NCI-H146 treated with DMSO at 0.1 percent for 48 hours (cell line): ENCODE measurements around the gene UQCC2.

Experiments used
- DNase-seq: peaks from one replicate; lab custom pipeline; 2025; ENCODE audit not compliant: unreplicated experiment; lab: John Stamatoyannopoulos, UW

Gene UQCC2

GRCh38 chr6:33744001-33744848 lies 32.7 kb upstream of the UQCC2 start:
- peak; percentile 86 for DNase-seq

- no peak for DNase-seq
Measured at GRCh38 chr6:33742837-33743236, 31.3 kb upstream of the UQCC2 start.

DNA sequence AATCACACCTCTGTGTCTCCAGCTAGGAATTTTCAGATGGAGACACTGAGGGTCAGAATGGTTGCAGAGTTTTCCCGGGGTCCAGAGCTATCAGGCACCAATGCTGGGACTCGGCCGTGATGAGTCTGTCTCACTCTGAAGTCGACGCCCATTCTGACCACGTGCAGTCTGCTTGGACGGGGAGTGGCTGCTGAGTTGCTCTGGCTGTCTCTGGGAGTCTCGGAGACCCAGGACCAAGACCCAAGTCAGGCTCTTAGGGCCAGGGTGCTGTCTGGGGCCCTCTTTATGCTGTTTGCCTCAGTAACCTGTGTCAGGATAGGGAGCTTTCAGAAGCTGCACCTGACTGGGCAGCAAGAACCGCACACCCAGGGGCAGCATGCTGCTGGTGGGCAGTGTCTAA lies 30.6 kb upstream of the UQCC2 start:
- no peak for DNase-seq

DNA sequence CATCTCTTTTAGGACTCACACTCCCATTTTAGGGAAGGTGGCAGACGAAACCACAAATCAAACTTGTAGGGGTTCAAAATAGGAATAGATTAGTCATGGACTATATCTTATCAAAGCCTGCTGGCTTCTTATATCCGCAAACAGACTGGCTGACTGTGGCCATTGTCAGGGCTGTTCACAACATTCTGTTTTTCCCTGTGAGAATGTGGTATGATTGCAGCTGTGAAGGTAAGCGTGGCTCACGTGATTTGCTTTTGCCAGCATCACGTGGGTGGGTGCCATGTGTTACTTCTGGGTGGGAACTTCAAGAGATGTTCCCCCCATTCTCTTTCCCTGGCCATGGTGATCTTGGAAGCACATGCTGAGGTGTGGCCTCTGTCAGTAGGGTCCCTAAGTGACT lies 29.3 kb upstream of the UQCC2 start:
- DNase-seq, result no peak

- no peak for DNase-seq
Measured at GRCh38 chr6:33740204-33740608, 28.7 kb upstream of the UQCC2 start.

- DNase-seq, result no peak
Measured at GRCh38 chr6:33739571-33739970, 28.1 kb upstream of the UQCC2 start.

GRCh38 chr6:33738879-33739278 lies 27.4 kb upstream of the UQCC2 start:
- DNase-seq, result no peak

- DNase-seq, result no peak
Measured at GRCh38 chr6:33738153-33738552, 26.7 kb upstream of the UQCC2 start.

- DNase-seq, result no peak
Measured at GRCh38 chr6:33737267-33738026, 25.9 kb upstream of the UQCC2 start.

DNA sequence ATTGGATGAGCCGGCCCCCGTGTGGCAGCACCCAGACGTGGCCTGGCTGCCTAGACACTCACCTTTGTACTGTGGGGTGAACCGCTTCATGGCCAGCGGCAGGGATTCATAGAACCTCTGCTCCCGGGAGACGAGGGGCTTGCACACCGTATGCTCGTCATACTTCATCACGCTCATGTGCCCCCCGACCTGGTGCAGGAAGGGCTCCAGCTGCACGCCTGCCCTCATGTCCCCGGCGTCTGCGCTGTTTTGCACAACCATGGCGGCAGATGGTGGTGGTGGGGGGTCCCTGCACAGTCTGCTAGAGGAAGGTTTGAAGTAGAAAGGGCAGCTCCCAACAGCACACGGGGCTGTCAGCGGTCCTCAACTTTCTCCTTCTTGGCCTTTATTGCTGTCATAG lies 23.7 kb upstream of the UQCC2 start:
- no peak for DNase-seq

DNA sequence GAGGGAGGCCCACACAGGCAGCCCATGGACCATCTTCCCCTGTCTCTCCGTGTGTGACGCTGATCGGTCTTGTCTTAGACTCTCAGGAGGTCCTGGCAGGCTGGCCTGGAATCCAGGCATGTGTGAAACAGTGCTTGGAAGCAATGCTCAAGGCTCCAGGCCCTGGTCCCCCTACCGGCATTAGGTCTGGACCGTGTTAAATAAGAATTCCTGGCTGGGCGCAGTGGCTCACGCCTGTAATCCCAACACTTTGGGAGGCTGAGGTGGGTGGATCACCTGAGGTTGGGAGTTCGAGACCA lies 22.2 kb upstream of the UQCC2 start:
- DNase-seq, result no peak

GRCh38 chr6:33732817-33733708 lies 21.6 kb upstream of the UQCC2 start:
- no peak for DNase-seq

DNA sequence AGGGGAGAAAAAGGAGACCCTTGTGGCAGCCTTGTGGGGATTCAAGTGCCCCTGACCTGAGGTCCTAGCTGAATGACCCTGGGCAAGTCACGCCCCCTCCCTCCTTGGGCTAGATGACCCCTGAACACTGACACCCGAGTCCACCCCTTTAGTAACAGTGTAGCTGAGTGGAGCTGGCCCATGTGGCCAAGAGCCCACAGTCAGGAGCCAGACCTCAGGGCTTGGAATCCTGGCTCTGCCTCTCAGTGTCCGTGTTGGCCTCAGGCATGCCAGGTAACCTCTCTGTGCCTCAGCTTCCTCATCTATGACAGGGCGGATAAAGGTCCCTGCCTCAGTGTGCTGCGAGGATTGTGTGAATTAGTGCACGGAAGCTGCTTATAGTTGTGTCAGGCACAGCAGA lies 20.9 kb upstream of the UQCC2 start:
- no peak for DNase-seq

DNA sequence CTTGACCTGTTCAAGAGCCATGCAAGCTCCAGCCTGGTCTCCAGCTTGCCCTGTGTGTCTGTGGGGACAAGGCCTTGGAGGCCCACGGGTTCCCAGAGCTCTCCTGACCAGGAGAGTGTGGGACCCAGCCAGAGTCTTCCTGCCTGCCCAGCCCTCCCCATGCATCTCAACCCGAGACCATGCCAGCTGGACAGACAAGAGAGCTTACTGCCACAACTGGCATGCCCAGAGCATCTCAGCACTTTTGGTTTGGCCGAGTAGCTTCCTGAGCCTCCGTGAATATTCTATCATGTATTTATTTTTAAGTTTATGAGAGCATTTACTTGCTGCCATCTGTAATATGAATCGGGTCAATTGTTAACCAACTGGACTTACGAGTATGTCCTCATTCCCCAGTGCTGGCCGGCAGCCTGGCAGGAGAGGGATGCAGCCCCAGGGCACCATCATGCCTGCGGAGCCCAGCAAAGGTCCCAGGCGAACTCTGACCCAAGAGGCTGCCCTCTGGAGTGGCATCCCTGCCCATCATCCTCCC lies 20.3 kb upstream of the UQCC2 start:
- no peak for DNase-seq

GRCh38 chr6:33731035-33731434 lies 19.5 kb upstream of the UQCC2 start:
- DNase-seq, result no peak

- DNase-seq, result no peak
Measured at GRCh38 chr6:33730611-33731010, 19.1 kb upstream of the UQCC2 start.

GRCh38 chr6:33729059-33729458 lies 17.6 kb upstream of the UQCC2 start:
- DNase-seq, result no peak

GRCh38 chr6:33728438-33728837 lies 16.9 kb upstream of the UQCC2 start:
- no peak for DNase-seq

DNA sequence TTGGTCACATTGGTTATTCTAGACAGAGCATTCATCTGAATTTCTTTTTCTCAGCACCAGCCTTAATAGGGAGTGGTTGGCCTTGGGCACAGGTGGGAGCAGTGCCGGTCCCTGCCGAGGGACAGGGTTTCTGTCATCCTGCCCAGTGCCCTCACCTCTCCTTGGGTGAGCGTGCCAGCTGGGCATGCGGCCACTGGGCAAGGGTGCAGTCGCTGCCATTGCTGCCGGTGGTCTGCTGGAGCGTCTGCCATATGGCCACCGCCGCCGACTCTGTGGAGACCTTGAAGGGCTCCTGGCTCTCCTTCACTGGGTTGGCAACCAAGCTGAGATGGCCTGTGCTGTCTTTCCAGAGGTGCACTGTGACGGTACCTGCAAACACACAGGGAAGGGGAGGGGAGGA lies 16.4 kb upstream of the UQCC2 start:
- DNase-seq, result no peak

- no peak for DNase-seq
Measured at GRCh38 chr6:33727126-33727525, 15.6 kb upstream of the UQCC2 start.

DNA sequence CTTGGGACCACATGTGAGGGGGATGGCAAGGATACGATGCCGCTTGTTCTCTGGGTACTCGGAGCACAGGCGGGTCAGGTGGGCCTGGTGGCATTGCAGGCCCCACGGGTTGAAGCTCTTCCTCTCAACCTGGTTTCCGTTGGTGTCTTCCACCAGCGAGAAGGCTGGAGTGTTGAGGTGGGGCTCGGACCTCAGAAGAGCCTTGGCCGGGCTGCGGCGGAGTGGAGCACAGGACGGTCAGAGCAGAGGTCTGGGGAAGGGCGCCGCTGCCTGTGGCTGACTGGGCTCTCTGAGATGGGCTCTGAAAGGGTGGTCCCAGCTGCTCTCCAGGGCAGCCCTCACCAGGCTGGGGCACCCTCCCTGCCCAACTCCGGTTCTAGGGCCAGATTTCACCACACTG lies 15.2 kb upstream of the UQCC2 start:
- DNase-seq, result no peak
